IMR-90 (cell line): ENCODE results near the gene HOXD3. TPM values are rescaled to one million over a fixed set of nuclear protein-coding genes. Genes with fewer than 3 reads are reported as not detected.

Source experiments
- ATAC-seq: fragments of 200-7000 bp; cut with Tn5 transposase; 2 replicates; pipeline ENCODE4 v1.9.1; 2020; ENCODE audit warnings: low read depth, mild to moderate bottlenecking, moderate library complexity
- BruUV-seq: library from RNA; stranded (reverse); fragments of 400-500 nt; replicated peaks from 2 replicates; lab custom pipeline; 2021; lab: Mats Ljungman, UMichigan
- CTCF ChIA-PET: fragments of 300-600 bp; formaldehyde crosslinking; extraction: SDS; loops from one replicate; lab custom pipeline; 2021; ENCODE audit warnings: antibody characterized with exemption; lab: Yijun Ruan, JAX
- POLR2A ChIA-PET: fragments of 300-600 bp; sonication (Branson Sonifier 250); formaldehyde crosslinking; loops from one replicate; lab custom pipeline; 2022; ENCODE audit warnings: antibody characterized with exemption; ENCODE audit not compliant: unreplicated experiment; lab: Charles Lee
- DNase-seq: peaks from one replicate; pipeline ENCODE4 v3.0.0; 2013
- H2AFZ ChIP-seq: replicated peaks from 2 replicates; pipeline ENCODE3; 2013; ENCODE audit warnings: low read length, mild to moderate bottlenecking; ENCODE audit not compliant: poor library complexity
- H2AK5ac ChIP-seq: 2 replicates; pipeline ENCODE4 v1.6.1; 2013; ENCODE audit warnings: low read depth, low read length, inconsistent platforms
- H2AK9ac ChIP-seq: replicated peaks from 2 replicates; pipeline ENCODE3; 2013; ENCODE audit warnings: mild to moderate bottlenecking, low read depth, low read length, moderate library complexity; ENCODE audit not compliant: poor library complexity
- H2BK120ac ChIP-seq: 2 replicates; pipeline ENCODE4 v1.6.1; 2013; ENCODE audit warnings: low read depth, low read length, inconsistent platforms
- H2BK15ac ChIP-seq: 3 replicates; pipeline ENCODE4 v1.6.1; 2013; ENCODE audit warnings: low read depth, low read length, inconsistent platforms
- H2BK20ac ChIP-seq: 2 replicates; pipeline ENCODE4 v1.6.1; 2013; ENCODE audit warnings: low read depth, mild to moderate bottlenecking, inconsistent platforms, low read length, moderate library complexity
- H2BK5ac ChIP-seq: 2 replicates; pipeline ENCODE4 v1.6.1; 2013; ENCODE audit warnings: mild to moderate bottlenecking, low read depth, low read length, inconsistent platforms; ENCODE audit not compliant: poor library complexity, severe bottlenecking
- H3K14ac ChIP-seq: replicated peaks from 2 replicates; pipeline ENCODE4 v1.6.1; 2013; ENCODE audit warnings: low read depth, low read length, inconsistent platforms
- H3K18ac ChIP-seq: 2 replicates; pipeline ENCODE4 v1.6.1; 2013; ENCODE audit warnings: low read depth, low read length, control low read depth
- H3K23ac ChIP-seq: 2 replicates; pipeline ENCODE4 v1.6.1; 2013; ENCODE audit warnings: low read depth, low read length, inconsistent platforms
- H3K27ac ChIP-seq: 2 replicates; pipeline ENCODE4 v1.5.1; 2013; ENCODE audit warnings: mild to moderate bottlenecking, control low read depth, low read length; ENCODE audit not compliant: insufficient read depth
- H3K27me3 ChIP-seq: 2 replicates; pipeline ENCODE4 v1.6.1; 2013; ENCODE audit warnings: low read length; ENCODE audit not compliant: control insufficient read depth, insufficient read depth
- H3K36me3 ChIP-seq: 2 replicates; pipeline ENCODE4 v1.6.1; 2013; ENCODE audit warnings: low read length, mixed read lengths; ENCODE audit not compliant: control insufficient read depth, insufficient read depth
- H3K4ac ChIP-seq: 2 replicates; pipeline ENCODE4 v1.6.1; 2013; ENCODE audit warnings: low read depth, low read length, inconsistent platforms
- H3K4me1 ChIP-seq: 2 replicates; pipeline ENCODE4 v1.6.1; 2013; ENCODE audit warnings: low read length, mixed read lengths; ENCODE audit not compliant: control insufficient read depth, insufficient read depth
- H3K4me2 ChIP-seq: 2 replicates; pipeline ENCODE4 v1.6.1; 2013; ENCODE audit warnings: low read depth, mild to moderate bottlenecking, control low read depth, low read length, moderate library complexity
- H3K4me3 ChIP-seq: 2 replicates; pipeline ENCODE4 v1.5.1; 2013; ENCODE audit warnings: low read depth, mild to moderate bottlenecking, control low read depth, low read length, moderate library complexity; ENCODE audit not compliant: insufficient read depth
- H3K56ac ChIP-seq: 2 replicates; pipeline ENCODE4 v1.6.1; 2013; ENCODE audit warnings: low read length, inconsistent platforms; ENCODE audit not compliant: insufficient read depth; ENCODE audit errors: extremely low read depth
- H3K79me1 ChIP-seq, 2 experiments: 2 replicates each; pipeline ENCODE4 v1.6.1; 2013; ENCODE audit warnings: low read length in 2 of 2, inconsistent platforms in 1 of 2, low read depth in 1 of 2
- H3K9ac ChIP-seq: 2 replicates; pipeline ENCODE4 v1.6.1; 2013; ENCODE audit warnings: low read depth, low read length, control low read depth
- H3K9me1 ChIP-seq: 2 replicates; pipeline ENCODE4 v1.6.1; 2013; ENCODE audit warnings: low read length, inconsistent platforms; ENCODE audit not compliant: insufficient read depth
- H3K9me3 ChIP-seq: 2 replicates; pipeline ENCODE4 v1.6.1; 2013; ENCODE audit warnings: low read length; ENCODE audit not compliant: control insufficient read depth, insufficient read depth
- H4K20me1 ChIP-seq: 2 replicates; pipeline ENCODE4 v1.6.1; 2013; ENCODE audit warnings: low read length, inconsistent platforms; ENCODE audit not compliant: insufficient read depth
- H4K5ac ChIP-seq: 2 replicates; pipeline ENCODE4 v1.6.1; 2013; ENCODE audit warnings: mild to moderate bottlenecking, low read depth, low read length, control low read depth
- H4K8ac ChIP-seq, 2 experiments: 2 replicates each; pipeline ENCODE4 v1.6.1; 2013; ENCODE audit warnings: low read depth in 2 of 2, low read length in 2 of 2, control low read depth in 1 of 2, inconsistent platforms in 1 of 2
- H4K91ac ChIP-seq: 2 replicates; pipeline ENCODE4 v1.6.1; 2013; ENCODE audit warnings: low read depth, low read length, inconsistent platforms; ENCODE audit not compliant: insufficient read depth
- BHLHE40 ChIP-seq: fragments of 150-350 bp; IDR thresholded peaks from 2 replicates; pipeline ENCODE4 v1.6.1; 2016; ENCODE audit warnings: mild to moderate bottlenecking, low read depth, low read length
- FOS ChIP-seq: fragments of 150-350 bp; IDR thresholded peaks from 2 replicates; pipeline ENCODE4 v1.6.1; 2016; ENCODE audit warnings: low read depth, low read length
- MXI1 ChIP-seq: IDR thresholded peaks from 2 replicates; pipeline ENCODE4 v1.6.1; 2012; ENCODE audit warnings: low read depth, mild to moderate bottlenecking, low read length, moderate library complexity, borderline replicate concordance
- RCOR1 ChIP-seq: IDR thresholded peaks from 2 replicates; pipeline ENCODE4 v1.6.1; 2012; ENCODE audit warnings: mild to moderate bottlenecking, low read length, improper control_type of control experiment; ENCODE audit not compliant: insufficient replicate concordance
- WGBS, 2 experiments: methylation state at CpG; one replicate each; pipeline versions ENCODE4 v1.1.5 to v1.1.7; 2013; ENCODE audit warnings: missing lambda C conversion rate in 2 of 2; ENCODE audit not compliant: insufficient read length in 1 of 2; ENCODE audit errors: extremely low coverage in 2 of 2; 5-methylcytosine and 5-hydroxymethylcytosine counted together
- dilution Hi-C: fragments of 300-500 bp; cut with HindIII; formaldehyde crosslinking; loops from one replicate; pipeline ENCODE4 v1.14.3; 2018; ENCODE audit warnings: low sequenced_read_pairs; ENCODE audit not compliant: unreplicated experiment
- in situ Hi-C: fragments of 300-500 bp; cut with MboI; formaldehyde crosslinking; loops from 3 replicates; pipeline ENCODE4 v1.14.3; 2019; ENCODE audit warnings: low sequenced_read_pairs, inconsistent platforms, mixed read lengths
- intact Hi-C: fragments of 100-400 bp; cut with micrococcal nuclease; formaldehyde crosslinking; loops from 2 replicates; pipeline ENCODE4 v1.10.0; 2022
- polyA plus RNA-seq, 3 experiments: library from polyadenylated mRNA; depleted of rRNA; stranded (reverse); fragments of >200 nt; gene quantifications; 2 replicates each; pipeline ENCODE4 v1.2.3, GENCODE V29; 2012; ENCODE audit warnings: low replicate concordance in 1 of 3
- total RNA-seq: library from RNA; depleted of rRNA; stranded (reverse); fragments of >200 nt; gene quantifications from 2 replicates; pipeline ENCODE4 v1.2.3, GENCODE V29; 2012

The HOXD3 gene
- total and polyA plus RNA-seq, 2 of the 4 experiments (the other 2 are of a cell fraction): not detected

DNA sequence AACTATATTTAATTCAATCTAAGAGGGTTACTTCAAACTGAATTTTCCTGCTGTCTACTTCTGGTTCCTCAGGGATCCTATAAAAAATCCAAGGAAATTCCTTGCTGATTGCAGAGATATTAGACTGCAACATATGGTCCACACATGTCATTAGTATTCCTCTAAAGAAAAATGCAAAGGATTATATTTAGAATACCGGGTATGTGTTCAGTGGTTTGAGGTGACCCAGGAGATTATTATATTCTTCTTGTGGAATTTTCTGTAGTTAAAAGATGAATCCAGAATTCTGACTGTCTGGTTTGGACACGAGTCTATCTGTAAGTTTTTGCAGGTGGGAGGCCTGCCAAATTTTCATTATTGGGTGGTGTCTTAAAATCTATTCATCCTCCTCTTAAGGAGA is 49.6 kb downstream of the HOXD3 start:
- Histone ChIP-seq H4K5ac (no peak overlapping the region), H2BK20ac (no peak overlapping the region), H3K9me1 (no peaks in the 10 kb centered on the region), H3K27ac (no peak overlapping the region), H3K9ac (no peak overlapping the region), H2AK9ac (no peak overlapping the region), H3K36me3 (no peaks in the 10 kb centered on the region), H3K4ac (no peak overlapping the region), H3K14ac (no peak overlapping the region), H2AK5ac (no peak overlapping the region), H3K18ac (no peak overlapping the region), H4K20me1 (no peaks in the 10 kb centered on the region), H3K79me1 (no peaks in the 10 kb centered on the region), H3K4me2 (no peak overlapping the region), H3K9me3 (no peaks in the 10 kb centered on the region), H2BK5ac (no peak overlapping the region), H3K56ac (no peak overlapping the region), H4K91ac (no peak overlapping the region), H3K23ac (no peak overlapping the region), H3K4me3 (no peak overlapping the region), H2BK120ac (no peak overlapping the region), H2AFZ (no peak overlapping the region), H4K8ac (no peak overlapping the region), H2BK15ac (no peak overlapping the region), H3K4me1 (no peaks in the 10 kb centered on the region), H3K27me3 (no peaks in the 10 kb centered on the region)
- DNase-seq (no peak), ATAC-seq (no peak)
- in situ Hi-C loops: no loop called here
- ChIA-PET POLR2A (no interaction called here), CTCF (no interaction called here)
- TF ChIP-seq MXI1 (no peak), BHLHE40 (no peak), RCOR1 (no peak), FOS (no peak)
- WGBS, 2 experiments: no CpG with 5 or more reads among the region's 2 CpGs
- intact Hi-C loops: no loop called here
- BruUV-seq: no TSS peak
- dilution Hi-C loops: no loop called here
